Left forelimb (tissue), 1 donor: ENCODE results near the gene SUSD5.

Source experiments
- DNase-seq: peaks from one replicate; pipeline ENCODE4 v3.0.0-alpha.2; 2018; ENCODE audit warnings: low spot score

SUSD5 gene

DNA sequence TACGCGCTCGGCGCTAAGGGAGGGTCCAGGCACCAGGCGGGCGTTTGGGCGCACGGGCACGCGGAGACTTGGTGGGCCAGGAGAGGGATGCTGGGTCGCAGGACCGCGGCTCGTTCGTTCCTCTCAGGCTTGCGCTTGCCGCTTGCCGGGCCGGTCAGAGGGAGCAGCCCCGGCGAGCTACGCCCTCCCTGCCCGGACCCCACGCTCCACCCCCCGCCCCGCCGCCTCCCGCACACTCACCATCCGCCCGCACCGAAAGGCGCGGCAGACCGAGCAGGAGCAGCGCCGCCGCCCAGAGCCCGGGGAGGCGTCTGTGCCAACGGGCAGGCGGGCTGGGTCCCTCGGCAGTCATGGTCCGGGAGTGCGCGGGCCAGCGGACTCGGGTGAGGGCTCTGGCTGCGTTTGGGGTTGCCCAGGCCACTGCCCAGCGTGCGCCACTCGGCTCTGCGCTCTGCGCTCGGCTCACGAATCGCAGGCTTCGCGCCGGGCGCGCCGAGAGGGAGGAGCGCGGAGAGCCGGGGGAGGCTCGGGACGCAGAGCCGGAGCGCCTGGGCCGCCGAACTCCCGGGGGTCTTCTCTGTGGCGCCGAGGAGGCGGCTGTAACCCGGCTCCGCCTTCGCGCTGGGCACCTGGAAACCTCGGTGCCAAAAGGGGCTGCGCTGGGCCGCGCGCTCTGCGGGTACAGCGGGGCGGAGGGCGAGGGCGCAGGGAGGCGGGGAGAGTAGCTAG is at the start of gene SUSD5:
Gene SUSD5, minus strand, starts transcription at position 365 of the 729 bp plus-strand sequence. Its CDS starts 13 bp downstream, at position 352.
- peak; percentile 68 for DNase-seq

DNA sequence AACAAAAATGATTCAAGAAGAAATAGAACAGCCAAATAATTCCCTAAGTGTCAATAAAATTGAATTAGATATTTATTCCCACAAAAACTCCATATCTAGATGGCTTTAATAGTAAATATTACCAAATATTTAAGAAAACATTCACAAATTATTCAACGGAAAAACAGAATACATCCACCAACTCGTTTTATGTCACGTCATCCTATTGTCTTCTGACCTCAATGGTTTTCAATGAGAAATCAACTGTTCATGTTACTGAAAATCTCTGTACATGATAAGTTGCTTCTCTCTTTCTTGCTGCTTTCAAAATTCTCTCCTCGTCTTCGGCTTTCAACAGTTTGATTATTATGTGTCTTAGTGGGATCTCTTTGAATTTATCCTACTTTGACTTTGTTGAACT is 41.5 kb upstream of the SUSD5 start:
- DNase-seq = no peak

DNA sequence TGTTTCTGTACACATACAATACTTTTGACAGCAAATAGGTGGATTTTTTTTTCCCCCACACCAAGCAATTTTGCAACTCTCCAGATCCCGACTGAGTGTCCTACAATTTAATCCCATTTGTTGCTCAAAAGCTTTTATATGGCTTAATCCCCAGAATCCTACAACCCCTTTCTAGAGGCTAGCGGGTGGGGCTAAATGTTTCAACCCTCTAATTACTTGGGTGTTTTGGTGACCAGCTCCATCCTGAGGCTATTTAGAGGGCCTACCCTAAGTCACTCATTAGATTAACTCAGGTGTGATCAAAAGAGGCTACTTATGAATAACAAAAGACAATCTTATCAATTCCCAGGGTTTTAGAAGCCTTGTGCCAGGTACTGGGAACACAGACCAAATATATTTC is 37.6 kb upstream of the SUSD5 start:
- no peak for DNase-seq

DNA sequence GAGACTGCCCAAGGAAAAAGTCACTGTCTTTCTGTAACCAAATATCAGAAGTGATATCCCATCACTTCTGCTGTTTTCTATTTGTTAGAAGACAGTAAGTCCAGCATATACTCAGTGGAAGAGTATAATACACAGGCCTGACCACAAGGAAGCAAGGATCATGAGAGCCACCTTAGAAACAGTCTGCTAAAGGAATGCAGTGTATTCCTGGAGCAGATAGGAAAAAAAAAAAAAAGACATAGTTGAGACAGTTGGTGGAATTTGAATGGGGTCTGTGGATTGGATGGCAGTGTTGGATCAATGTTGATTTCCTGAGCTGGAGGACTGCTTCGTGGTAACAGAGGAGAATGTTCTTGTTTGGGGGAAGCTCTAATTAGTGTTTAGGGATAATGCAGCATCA is 32.1 kb upstream of the SUSD5 start:
- no peak for DNase-seq

DNA sequence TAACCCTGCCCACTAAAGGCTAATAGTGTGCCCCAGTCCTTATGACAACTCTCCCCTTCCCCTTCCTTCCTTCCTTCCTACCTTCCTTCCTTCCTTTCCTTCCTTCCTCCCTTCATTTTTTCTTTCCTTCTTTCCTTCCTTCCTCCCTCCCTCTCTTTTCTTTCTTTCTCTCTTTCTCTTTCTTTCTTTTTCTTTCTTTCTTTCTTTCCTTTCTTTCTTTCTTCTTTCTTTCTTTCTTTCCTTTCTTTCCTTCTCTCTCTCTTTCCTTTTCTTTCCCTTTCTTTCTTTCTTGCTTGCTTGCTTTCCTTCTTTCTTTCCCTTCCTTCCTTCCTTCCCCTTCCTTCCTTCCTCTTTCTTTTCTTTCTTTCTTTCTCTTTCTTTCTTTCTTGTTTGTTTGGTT is 28.2 kb upstream of the SUSD5 start:
- DNase-seq = no peak

DNA sequence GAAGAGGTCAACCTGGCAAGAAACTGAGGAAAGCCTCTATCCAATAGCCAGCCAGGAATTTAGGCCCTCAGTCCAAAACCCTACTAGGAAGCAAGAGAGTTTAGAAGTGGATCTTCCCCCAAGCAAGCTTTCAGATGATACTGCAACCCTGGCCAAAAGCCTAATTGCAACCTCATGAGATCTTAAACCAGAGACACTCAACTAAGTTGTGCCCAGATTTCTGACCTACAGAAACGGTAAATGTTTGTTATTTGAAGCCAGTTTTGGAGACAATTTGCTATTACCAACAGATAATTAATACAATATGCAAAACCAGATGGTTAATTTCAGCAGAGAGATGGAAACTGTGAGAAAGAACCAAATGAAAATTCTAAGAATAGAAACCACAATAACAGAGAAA is 21.7 kb upstream of the SUSD5 start:
- no peak for DNase-seq

DNA sequence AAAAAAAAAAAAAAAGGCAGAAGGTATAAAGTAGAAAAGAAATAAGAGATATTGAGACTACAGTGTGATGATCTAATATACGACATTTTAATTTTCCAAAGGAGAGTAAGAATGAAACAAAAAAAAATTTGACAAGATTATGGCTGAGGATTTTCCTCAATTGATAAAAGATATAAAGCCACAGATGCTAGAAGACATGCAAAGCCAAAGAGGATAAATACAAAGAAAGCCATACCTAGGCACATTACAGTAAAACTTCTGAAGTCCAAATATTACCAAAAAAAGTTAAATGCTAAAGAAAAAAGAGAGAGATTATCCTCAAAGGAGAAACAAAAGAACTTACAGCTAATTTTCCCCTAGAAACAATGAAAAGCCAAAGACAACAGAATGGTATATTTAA is 20.3 kb upstream of the SUSD5 start:
- no peak for DNase-seq

DNA sequence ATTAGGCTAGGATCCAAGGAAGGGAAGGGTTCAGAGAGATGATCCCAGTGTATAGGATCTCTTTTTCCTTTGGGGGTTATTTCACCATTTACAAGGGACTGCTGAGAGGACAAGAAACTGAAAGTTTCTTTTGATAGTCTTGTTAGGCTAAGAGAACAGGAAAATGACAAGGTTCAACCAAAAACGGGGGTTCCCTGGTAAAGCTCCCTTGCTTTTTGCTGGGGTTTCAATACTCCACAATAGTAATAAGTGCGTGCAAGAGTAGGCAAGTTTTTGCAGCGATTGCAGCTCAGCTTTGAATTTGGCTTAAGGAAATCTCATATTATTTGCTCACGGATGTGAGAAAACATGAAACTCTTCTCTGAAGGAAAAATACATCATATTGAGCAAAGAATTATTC is 18.8 kb upstream of the SUSD5 start:
- no peak for DNase-seq

DNA sequence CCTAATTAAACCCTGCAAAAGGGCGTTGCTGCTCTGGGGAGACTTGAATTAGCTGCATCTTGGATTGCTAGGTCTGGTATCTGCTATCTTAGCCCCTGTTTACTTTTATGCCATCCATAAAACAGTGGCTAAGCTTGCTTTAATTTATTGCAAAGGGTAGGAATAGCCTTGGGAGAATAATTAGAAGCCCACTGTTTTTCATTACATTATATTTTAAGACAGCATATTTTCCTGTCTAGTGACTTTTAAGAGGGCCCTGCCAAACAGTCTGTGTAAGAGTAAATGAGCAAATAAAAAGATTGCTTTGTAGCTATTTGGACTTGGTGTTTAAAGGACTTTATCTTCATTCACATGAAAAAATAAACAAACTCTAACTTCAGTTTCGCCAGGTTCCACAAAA is 17.4 kb upstream of the SUSD5 start:
- DNase-seq = no peak

DNA sequence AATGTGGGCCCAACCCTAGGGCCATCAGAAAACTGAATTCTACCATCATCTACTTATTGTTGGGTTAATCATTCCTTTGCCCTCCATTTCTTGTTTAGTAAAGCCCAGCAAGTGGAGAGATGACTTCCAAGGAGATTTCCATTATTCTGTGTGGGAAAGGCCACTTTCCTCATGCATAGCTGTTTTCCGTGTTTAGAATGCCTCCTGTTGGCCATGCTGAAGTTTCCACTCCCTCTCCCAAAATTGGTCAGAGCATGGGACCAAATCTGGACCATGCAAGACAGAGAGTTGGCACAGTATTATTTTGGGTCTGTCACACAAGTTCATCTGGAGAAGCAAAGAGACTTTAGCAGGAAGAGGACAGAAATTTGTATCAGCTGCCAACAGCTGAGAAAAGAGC is 15.3 kb upstream of the SUSD5 start:
- no peak for DNase-seq

DNA sequence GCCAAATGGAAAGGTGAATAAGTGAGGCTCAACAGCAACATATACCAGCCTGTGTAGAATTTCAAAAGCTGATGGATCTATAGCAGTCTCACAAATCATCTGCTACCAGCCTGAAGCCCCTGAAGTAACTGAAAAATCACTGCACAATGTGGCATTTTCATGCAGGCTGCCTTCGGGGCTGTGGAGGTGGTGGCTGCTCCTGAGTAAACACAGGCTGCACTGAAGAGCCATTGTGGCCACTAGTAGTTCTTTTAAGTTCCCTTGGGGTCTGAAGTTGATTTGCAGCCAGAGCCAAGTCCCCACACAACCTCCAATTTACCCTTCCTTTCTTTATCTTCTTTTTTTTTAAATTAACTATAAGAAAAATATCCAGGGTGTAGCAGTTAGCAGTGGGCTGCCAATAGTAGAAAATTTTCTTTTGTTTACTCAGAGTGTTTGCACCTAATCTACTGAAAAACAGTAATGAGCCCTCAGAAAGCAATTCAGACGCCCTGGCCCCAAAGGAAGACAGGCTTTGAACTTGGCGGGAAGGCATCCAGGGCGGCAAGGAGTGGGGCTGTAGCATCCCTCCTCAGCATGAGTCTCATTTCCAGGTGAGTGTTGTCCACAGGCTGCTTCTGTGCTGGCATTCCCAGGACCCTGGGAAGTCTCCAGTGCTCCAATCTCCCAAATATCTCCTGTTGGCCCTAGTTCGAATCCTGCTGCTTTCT is 13.3 kb upstream of the SUSD5 start:
- DNase-seq = no peak

DNA sequence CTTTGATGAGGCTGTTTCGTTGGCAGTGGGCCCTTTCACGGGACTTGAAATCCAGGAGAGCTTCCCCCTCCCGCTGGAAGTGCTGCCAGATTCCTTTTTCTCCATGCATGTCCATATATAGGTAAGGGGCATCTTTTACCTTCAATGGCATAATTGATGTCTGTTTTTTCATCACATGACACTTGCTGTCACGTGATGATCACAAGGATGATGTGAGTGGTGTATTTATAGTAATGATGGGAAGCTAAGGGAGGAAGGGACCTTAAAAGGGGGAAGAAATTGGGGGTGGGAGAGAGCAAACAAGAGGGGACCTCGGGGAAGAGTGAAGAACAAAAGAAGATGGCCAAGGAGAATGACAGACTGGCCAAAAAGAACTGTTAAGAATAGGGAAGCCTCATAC is 11.3 kb upstream of the SUSD5 start:
- no peak for DNase-seq

DNA sequence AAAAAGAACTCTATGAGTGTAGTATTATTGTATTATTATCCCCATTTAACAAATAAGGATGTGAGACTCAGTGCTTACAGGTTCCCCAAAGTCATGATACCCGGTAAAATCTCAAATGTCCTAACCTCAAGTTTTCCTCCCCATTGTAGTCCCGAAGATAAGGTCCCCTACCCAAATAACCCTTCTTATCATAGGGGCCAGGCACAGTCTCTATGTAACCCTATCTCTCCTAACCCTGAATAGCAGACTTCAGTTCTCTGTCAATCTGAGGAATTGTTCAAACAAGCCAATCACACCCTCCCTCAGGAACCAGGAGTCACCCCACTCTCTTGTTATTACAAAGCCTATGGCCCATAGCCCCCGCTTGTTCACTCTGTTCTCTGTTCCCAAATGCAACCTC is 10.5 kb upstream of the SUSD5 start:
- DNase-seq = no peak

DNA sequence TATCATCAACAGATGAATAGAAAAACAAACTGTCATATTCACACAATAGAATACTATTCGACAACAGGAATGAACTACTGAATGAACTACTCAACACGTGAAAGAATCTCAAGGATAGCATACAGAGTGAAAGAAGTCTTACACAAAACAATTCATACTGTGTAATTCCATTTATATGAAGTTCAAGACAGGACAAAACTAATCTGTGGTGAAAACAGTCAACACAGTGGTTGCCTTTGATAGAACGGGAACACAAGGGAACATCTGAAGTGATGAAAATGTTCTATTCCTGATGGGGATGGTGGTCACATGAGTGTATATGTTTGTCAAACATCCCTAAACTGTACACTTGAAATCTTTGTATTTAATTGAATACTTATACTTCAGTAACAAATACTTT is 2.6 kb upstream of the SUSD5 start:
- no peak for DNase-seq

DNA sequence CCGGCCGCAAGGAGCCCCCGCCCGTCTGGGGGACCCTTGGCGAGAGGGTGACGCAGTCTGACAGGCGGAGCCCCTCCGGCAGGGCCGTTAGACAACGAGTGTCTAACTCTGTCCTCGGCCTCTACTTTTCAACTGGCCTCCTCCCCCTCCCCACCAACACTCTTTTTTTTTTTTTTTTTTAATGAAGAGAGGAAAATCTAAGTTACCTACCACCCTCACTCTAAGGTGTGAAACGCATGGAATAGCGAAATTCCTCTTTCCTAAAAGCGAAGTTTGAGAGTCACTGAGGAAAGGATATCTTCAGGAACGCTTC is 521 bp upstream of the SUSD5 start:
- DNase-seq = no peak

DNA sequence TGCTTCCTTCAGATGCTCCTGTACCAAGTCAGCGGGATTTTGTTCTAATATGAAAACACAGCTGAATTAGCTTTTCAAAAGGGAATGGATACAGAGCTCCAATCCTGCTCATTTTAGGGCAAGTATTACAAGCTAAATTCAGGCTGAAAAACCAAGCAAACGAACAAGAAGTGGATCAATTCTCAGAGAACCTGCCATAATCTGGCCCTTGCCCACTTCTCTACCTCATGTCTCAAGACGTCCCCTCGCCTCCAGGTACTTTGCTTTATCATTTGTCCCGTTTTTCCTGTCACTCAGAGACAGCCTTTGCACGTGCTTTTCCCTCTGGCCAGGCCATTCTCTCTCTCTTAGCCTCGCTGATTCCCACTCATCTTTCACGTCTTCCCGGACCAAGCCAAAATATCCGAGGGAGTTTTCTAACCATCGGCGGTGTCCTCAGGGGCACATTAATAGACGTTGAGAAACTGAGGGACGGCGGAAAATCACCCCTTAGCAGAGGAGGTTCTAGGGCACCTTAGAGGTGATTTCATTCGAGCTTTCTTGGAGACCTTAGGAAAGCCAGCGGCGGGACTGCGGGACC is 654 bp downstream of the SUSD5 start:
- DNase-seq = no peak

DNA sequence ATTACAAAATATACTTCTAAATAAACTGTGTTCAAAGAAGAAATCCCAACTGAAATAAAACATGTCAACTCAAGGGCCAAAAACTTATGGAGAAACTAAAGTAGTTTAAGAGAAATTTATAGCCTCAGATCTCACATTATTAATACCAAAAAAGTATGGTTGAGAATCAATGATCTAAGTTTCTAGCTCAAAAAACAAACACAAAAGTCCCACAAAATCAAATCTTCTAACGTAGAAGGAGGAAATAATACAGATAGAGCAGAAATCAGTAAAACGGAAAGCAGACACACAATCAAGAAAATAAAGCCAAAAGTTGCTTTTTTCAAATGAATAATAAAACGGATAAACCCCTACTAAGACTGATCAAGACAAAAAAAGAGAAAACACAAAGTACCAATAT is 2.9 kb downstream of the SUSD5 start:
- no peak for DNase-seq

DNA sequence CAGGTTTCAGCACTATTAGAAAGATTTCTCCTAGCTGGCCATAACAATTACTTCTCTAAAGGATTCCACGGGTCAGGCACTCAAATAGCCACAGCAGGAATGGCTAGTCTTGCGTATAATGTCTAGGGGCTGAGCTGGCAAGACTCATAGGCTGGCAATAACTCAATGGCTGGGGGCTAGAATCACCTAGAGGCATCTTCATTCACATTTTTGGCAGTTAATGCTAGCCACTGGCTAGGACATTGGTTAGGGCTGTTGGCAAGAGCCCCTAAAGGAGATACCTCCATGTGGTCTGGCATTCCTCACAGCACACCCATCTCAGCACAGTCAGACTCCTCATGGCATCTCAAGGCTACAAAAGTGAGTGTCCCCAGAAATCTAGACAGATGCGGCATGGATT is 6.2 kb downstream of the SUSD5 start:
- DNase-seq = no peak

DNA sequence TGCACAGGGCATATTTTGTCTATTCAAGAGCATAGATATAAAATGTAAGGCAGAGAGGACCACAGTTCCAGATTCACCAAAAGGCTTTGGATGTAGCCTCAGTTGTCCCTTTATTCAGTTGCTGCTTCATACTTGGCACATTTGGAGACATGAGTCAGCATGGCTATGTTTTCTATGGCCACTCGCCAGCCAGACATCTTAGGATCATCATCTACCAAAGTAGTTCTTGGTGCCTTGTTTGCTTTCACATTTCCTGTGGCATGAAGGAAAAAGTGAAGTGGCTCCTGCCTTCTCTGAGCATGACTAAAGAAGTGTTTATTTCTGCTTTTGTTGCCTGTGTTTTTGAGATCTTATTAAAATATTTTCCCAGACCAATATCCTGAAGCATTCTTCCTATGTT is 7.2 kb downstream of the SUSD5 start:
- DNase-seq = no peak

DNA sequence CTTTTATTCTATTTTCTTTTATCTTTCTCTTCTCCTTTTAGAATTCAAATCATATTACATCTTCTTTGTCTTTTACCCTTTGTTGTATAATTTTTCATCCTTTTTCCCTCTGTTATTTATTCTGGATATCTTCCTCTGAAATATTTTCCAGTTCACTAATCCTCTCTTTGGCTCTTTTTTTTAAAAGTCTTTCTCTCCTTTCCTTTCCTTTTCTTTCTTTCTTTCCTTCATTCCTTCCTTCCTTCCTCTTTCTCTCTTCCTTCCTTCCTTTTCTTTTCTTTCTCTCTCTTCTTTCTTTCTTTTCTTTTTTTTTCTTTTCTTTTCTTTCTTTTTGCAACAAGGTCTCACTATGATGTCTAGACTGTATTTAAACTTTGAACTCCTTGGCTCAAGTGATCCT is 9.3 kb downstream of the SUSD5 start:
- no peak for DNase-seq

DNA sequence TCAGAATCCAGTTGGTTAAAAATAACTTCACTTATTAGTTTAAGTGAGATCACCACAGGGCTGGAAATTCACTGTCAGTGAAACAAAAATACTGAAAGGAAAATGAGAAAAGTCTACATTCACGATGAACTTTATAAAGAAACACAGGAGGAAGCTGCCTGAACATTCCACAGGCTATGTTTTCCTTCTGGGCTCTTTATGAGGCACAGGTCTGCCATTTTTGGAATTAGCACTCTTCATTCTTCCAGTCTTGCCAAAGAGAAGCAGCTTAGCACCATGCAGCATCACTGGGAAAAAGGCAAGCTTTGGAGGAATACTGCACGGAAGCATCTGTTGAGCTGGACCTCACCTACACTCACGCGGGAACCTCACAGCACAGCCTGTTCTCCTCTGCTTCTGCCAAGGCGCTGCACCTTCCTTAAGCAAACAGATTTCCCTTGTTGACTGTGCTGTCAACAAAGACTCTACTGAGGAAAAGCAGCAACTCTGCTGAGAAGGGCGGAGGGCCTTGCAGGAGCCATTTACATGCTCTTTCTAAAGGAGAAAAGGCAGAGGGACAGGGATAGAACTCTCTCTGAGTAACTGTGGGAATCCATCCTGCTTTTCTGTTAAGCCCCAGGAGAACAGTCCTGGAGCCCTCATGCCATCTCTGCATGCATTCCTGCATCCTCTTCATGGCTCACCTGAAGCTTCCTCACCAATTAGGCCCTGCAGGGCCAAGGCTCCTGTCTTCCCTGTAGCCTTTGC is 15.7 kb downstream of the SUSD5 start:
- DNase-seq = no peak

DNA sequence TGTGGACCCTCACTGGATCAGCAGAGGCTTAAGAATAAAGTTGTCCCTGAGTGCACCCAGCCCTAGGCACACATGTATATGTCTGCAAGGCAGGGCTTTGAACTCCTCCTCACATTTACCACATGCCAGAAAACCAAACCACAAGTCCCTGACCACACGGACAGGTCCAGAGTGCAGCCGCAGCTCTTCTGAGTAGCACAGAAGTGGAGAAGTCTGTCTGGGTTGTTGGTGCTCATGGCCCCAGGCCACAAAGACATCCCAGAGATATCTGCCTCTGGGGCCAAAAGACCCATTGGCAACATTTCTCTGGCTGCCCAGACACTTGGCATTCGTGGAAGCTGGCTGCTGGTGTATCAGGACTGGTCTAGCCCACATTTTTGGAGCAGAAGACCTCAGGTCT is 17.4 kb downstream of the SUSD5 start:
- no peak for DNase-seq

DNA sequence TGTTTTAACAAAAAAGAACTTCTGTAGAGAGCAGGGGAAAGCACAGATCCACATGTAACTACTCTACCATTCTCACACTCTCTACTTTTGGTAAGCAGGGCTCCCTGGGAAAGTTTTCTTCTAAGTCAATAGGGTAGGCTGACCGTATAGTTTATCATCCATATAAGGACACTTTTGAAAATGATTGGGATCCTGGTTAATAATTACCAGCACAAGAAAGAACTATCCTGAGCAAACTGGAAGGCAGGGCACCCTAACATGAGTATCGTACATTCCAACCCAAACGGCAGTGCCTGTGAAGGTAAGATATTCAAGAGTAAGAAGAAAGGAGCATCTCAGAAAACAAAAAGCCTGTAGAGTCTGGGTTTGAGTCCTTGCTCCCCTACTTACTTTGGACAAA is 22.1 kb downstream of the SUSD5 start:
- DNase-seq = no peak
